ENCODE measurements around the gene GABPB2. TPM values are rescaled to one million over a fixed set of nuclear protein-coding genes. Genes with fewer than 3 reads are reported as not detected.

The GABPB2 gene
- total and polyA plus RNA-seq, 2 of the 13 experiments (the other 11 are each of a cell fraction or from before 2014, with no cell fraction given), result 0.09 TPM; not detected in 1

GRCh38 chr1:151098126-151098525 lies 27.6 kb downstream of the GABPB2 start:
- Histone ChIP-seq H3K9me3 (ENCODE audit: low read length) (no peaks in the 10 kb centered on the region), H3K4me1 (ENCODE audit: insufficient read depth, low read length) (no peaks in the 10 kb centered on the region), H3K4me2 (ENCODE audit: low read depth, low read length) (no peak overlapping the region), H3K36me3 (replicated peaks in 1 of 2; ENCODE audit: control insufficient read depth in 1 of 2, insufficient read depth in 2 of 2, low read length in 2 of 2) (no peaks in the 10 kb centered on the region), H2AFZ (ENCODE audit: low read length) (no peak overlapping the region), H3K4me3 (replicated peaks in 1 of 3; ENCODE audit: insufficient read depth in 1 of 3, low read depth in 2 of 3, low read length in 3 of 3) (no peak overlapping the region), H3K9ac (ENCODE audit: insufficient read depth, low read depth, low read length) (no peak overlapping the region), H3K27ac (ENCODE audit: extremely low read length, insufficient read depth, low read length) (no peak overlapping the region), H3K27me3 (ENCODE audit: control insufficient read depth in 1 of 2, insufficient read depth in 2 of 2, low read length in 2 of 2) (no peaks in the 10 kb centered on the region; a peak in 1 of 5 replicates), H4K20me1 (ENCODE audit: insufficient read depth, low read length) (no peaks in the 10 kb centered on the region), H3K79me2 (ENCODE audit: insufficient read depth, low read length) (no peaks in the 10 kb centered on the region)
- ChIA-PET POLR2A (no interaction called here), CTCF (ENCODE audit: low intra/inter-chr PET ratio, low total read pairs) (interaction anchor here (2.4 kb wide), 1 partner anchor 57 kb away, joined by 45 read pairs; the partner anchor contains the start of gene TNFAIP8L2)
- FAIRE-seq (no peak), DNase-seq (ENCODE audit: low spot score) (no peak), ATAC-seq (no peak)
- in situ Hi-C loops (cut with HindIII; ENCODE audit: extremely low pct_ligation_motif_present, low pct_unique_long_range_greater_than_20kb) (loop anchor here (5.0 kb wide), 1 partner anchor 59 kb away; the partner anchor contains the start of gene TNFAIP8L2), intact Hi-C loops (cut with micrococcal nuclease; ENCODE audit: unreplicated experiment) (no loop called here)
- no peak for TF ChIP-seq ZC3H13 (CRISPR knock-in tag; IDR thresholded peaks at IDR 0.05)
- peak; percentile 78 for TF ChIP-seq ZNF121 (CRISPR knock-in tag; IDR thresholded peaks at IDR 0.05)
- no peak for TF ChIP-seq ZBTB46 (CRISPR knock-in tag; IDR thresholded peaks at IDR 0.05; ENCODE audit: borderline replicate concordance)
- BruUV-seq (replicated peaks), result no TSS peak
- 19% methylated on average over 1 of the region's 1 CpG for WGBS (ENCODE audit: low lambda C conversion rate)

DNA sequence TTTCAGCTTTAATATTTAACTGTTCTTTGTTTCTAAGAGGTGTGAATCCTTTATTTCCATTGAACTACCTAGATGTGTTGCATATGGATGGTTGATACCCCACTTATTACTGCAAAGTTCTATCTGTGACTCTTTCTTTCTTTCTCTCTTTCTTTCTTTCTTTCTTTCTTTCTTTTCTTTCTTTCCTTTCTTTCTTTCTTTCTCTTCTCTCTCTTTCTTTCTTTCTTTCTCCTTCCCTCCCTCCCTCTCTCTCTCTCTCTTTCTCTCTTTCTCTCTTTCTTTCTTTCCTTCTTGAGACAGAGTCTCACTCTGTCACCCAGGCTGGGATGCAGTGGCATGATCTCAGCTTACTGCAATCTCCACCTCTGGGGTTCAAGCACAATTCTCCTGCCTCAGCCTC lies 34.1 kb downstream of the GABPB2 start:
- ChIA-PET CTCF (ENCODE audit: low intra/inter-chr PET ratio, low total read pairs) (no interaction called here), POLR2A (no interaction called here)
- no peaks in the 10 kb centered on the region for H3K79me2 ChIP-seq (ENCODE audit: insufficient read depth, low read length)
- no peak overlapping the region for H3K9ac ChIP-seq (ENCODE audit: insufficient read depth, low read depth, low read length)
- no peak overlapping the region for H3K4me3 ChIP-seq (replicated peaks in 1 of 3; ENCODE audit: insufficient read depth in 1 of 3, low read depth in 2 of 3, low read length in 3 of 3)
- H3K4me2 ChIP-seq (ENCODE audit: low read depth, low read length), result no peak overlapping the region
- H2AFZ ChIP-seq (ENCODE audit: low read length), result no peak overlapping the region
- no peak for DNase-seq (ENCODE audit: low spot score)
- intact Hi-C loops (cut with micrococcal nuclease; ENCODE audit: unreplicated experiment) (no loop called here), in situ Hi-C loops (cut with HindIII; ENCODE audit: extremely low pct_ligation_motif_present, low pct_unique_long_range_greater_than_20kb) (no loop called here)
- ATAC-seq, result no peak
- H3K4me1 ChIP-seq (ENCODE audit: insufficient read depth, low read length), result peaks cover 24% of the 10 kb centered on the region
- H3K9me3 ChIP-seq (ENCODE audit: low read length), result no peaks in the 10 kb centered on the region
- H3K27me3 ChIP-seq (ENCODE audit: control insufficient read depth in 1 of 2, insufficient read depth in 2 of 2, low read length in 2 of 2), result no peaks in the 10 kb centered on the region
- no peak overlapping the region for H3K27ac ChIP-seq (ENCODE audit: extremely low read length, insufficient read depth, low read length)
- H4K20me1 ChIP-seq (ENCODE audit: insufficient read depth, low read length), result no peaks in the 10 kb centered on the region
- no TSS peak for BruUV-seq (replicated peaks)
- TF ChIP-seq ZNF160 (CRISPR knock-in tag; IDR thresholded peaks at IDR 0.05) (no peak), SMAD1 (CRISPR knock-in tag; IDR thresholded peaks at IDR 0.05; ENCODE audit: borderline replicate concordance, low read depth) (no peak), SMAD9 (CRISPR knock-in tag; IDR thresholded peaks at IDR 0.05) (no peak), DNMT1 (CRISPR knock-in tag; IDR thresholded peaks at IDR 0.05) (no peak), ZBTB1 (CRISPR knock-in tag; IDR thresholded peaks at IDR 0.05; ENCODE audit: borderline replicate concordance) (no peak), DNMT3B (CRISPR knock-in tag; conservative IDR thresholded peaks at IDR 0.05) (no peak), SIX1 (CRISPR knock-in tag; IDR thresholded peaks at IDR 0.05; ENCODE audit: borderline replicate concordance) (no peak), MXD4 (CRISPR knock-in tag; IDR thresholded peaks at IDR 0.05) (no peak), ZNF577 (CRISPR knock-in tag; IDR thresholded peaks at IDR 0.05; ENCODE audit: borderline replicate concordance, low read depth) (no peak), GABPA (IDR thresholded peaks at IDR 0.05; ENCODE audit: low read depth, low read length) (no peak), GABPA (CRISPR knock-in tag; IDR thresholded peaks at IDR 0.05; ENCODE audit: low read depth) (no peak)
- no peak for FAIRE-seq
- no peaks in the 10 kb centered on the region for H3K36me3 ChIP-seq (replicated peaks in 1 of 2; ENCODE audit: control insufficient read depth in 1 of 2, insufficient read depth in 2 of 2, low read length in 2 of 2)
